ENCODE data around the gene GALNT7.
"Not testable (repeated sequence)": the region's sequence is repeated elsewhere in the genome, so short reads cannot be mapped to it uniquely, and the experiment has no call there.

GALNT7 gene

DNA sequence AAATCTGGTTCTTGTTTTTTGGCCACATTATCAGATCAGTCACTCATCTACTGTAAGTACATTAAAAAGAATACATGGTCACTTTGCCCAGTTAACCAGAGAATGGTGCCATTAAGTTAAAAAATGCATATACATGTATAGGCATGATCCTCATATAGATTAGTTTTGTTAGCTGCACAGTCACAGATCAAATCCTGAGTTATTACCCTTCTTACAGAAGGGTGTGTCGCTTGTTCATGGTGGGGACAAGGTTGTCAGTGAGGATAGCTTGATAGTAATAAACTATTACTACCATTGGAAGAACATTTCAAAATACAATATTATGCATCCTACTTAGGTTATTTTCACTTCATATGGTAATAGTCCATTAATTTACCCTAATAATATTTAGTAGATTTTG lies 48.5 kb downstream of the GALNT7 start:
- peaks cover 1% of the 10 kb centered on the region for H3K9me3 Mint-ChIP-seq
- ATAC-seq (ENCODE audit: low read depth): no peak
- no peak overlapping the region for H3K27ac Mint-ChIP-seq
- DNase-seq (ENCODE audit: low spot score in 2 of 2): no peak
- H3K4me3 Mint-ChIP-seq: no peak overlapping the region
- H3K27me3 Mint-ChIP-seq: no peaks in the 10 kb centered on the region
- peaks cover 12% of the 10 kb centered on the region for H3K4me1 Mint-ChIP-seq
- peaks cover 8% of the 10 kb centered on the region for H3K36me3 Mint-ChIP-seq

DNA sequence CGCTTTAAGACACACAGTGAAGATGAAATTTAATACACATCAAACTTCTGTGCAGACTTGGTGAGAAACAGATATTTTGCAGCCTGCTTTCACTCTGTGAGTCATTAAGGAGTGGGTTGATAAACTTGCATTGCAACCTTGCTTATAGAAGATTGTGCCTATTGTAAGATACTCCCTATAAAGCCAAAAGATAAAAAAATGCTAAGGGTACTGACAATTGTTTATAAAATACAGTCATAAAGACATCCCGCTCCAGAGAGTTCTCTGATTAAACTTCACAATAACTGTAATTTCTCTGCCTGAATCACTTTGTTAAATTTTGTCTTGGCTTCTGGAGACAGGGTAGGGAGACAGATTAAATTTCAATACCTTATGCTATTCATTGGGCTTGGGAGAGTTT lies 49.1 kb downstream of the GALNT7 start:
- Mint-ChIP-seq H3K27ac (no peak overlapping the region), H3K4me1 (peaks cover 12% of the 10 kb centered on the region), H3K36me3 (peaks cover 8% of the 10 kb centered on the region), H3K4me3 (no peak overlapping the region), H3K9me3 (peaks cover 1% of the 10 kb centered on the region), H3K27me3 (no peaks in the 10 kb centered on the region)
- no peak for ATAC-seq (ENCODE audit: low read depth)
- no peak for DNase-seq (ENCODE audit: low spot score in 2 of 2)

DNA sequence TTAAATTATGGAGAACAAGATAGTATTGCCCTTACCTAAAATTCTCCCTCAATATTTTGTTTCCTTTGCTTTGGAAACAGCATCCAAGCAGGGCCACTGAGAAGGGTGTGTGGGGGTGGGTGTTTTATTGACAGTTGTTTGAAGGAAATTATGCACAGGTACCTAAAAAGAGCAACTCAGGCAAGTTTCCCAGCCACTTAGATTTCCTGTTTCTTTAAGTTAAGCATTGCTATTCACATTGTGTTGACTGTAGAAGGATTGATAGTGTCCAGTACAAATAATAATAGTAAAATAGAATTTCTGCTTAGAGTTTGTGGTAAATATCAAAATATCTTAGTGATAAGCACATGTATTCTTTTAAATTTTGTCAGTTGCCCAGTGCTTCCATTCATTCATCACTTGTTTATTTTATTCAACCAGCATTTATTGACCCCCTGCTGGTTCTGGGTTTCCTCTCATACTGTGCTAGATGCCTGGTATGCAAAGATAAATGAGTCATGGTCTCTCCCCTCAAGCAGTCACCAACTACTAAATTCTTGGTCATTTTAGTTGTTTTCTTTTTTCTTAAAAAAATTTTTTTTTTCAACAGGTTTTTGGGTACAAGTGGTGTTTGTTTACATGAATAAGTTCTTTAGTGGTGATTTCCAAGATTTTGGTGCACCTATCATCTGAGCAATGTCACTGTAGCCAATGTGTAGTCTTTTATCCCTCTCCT lies 50.0 kb downstream of the GALNT7 start:
- peaks cover 8% of the 10 kb centered on the region for H3K36me3 Mint-ChIP-seq
- DNase-seq (ENCODE audit: low spot score in 2 of 2) (no peak), ATAC-seq (ENCODE audit: low read depth) (no peak)
- H3K4me1 Mint-ChIP-seq: peaks cover 12% of the 10 kb centered on the region
- no peaks in the 10 kb centered on the region for H3K27me3 Mint-ChIP-seq
- no peak overlapping the region for H3K27ac Mint-ChIP-seq
- H3K4me3 Mint-ChIP-seq: no peak overlapping the region
- peaks cover 1% of the 10 kb centered on the region for H3K9me3 Mint-ChIP-seq

DNA sequence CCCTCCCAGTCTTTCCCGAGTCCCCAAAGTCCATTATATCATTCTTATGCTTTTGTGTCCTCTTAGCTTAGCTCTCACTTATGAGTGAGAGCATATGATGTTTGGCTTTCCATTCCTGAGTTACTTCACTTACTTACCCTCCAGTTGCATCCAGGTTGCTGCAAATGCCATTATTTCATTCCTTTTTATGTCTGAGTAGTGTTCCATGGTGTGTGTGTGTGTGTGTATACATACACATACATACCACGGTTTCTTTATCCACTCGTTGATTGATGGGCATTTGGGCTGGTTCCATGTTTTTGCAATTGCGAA lies 50.5 kb downstream of the GALNT7 start:
- not testable (repeated sequence) for H3K36me3 Mint-ChIP-seq; H3K27ac Mint-ChIP-seq; ATAC-seq (ENCODE audit: low read depth); H3K27me3 Mint-ChIP-seq; DNase-seq (ENCODE audit: low spot score in 2 of 2); H3K4me3 Mint-ChIP-seq; H3K9me3 Mint-ChIP-seq
- H3K4me1 Mint-ChIP-seq: peaks cover 12% of the 10 kb centered on the region

DNA sequence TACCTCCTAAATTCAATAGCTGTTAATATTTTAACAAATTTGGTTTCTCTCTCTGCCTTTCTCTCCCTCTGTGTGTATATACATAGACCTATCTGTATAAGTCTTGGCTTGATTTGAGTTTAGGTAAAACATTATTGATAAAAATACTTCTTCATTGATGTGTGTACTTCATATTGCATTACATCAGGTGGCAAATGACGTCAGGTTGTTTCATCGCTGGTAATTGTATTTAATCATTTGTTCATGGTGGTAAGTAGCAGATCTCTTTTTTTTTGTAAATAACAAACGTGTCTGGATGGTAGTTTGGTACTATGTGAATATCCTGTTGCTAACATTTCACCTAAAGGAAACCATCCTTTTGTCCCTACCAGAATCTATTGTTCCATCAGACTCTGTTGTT lies 55.1 kb downstream of the GALNT7 start:
- H3K36me3 Mint-ChIP-seq: peaks cover 18% of the 10 kb centered on the region
- no peak overlapping the region for H3K27ac Mint-ChIP-seq
- H3K4me1 Mint-ChIP-seq: peaks cover 19% of the 10 kb centered on the region
- no peak overlapping the region for H3K4me3 Mint-ChIP-seq
- DNase-seq (ENCODE audit: low spot score in 2 of 2): no peak
- H3K9me3 Mint-ChIP-seq: peaks cover 1% of the 10 kb centered on the region
- no peak for ATAC-seq (ENCODE audit: low read depth)
- no peaks in the 10 kb centered on the region for H3K27me3 Mint-ChIP-seq

DNA sequence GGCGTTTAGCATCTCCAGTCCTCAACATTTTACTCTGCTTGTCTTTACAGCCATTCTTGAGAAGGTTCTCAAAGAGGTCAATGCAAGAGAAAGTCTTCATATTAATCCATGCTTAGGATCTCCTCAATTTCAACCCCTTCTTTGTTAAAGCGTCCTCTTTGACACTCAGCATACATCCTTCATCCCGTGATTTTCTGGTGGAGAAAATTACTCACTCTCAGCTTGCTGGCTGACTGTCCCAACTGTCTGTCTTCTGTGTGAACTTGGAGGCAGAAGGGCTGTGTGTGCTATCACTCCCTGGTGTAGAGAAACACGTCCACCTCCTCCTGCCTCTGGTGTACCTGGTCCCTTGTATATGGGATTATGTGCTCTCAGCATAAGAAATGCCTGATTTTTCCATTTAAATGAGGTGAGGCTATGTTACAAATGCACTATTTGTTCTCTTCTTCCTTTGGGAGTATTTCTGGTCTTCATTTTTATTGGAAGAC lies 57.8 kb downstream of the GALNT7 start:
- Mint-ChIP-seq H3K36me3 (peaks cover 10% of the 10 kb centered on the region), H3K9me3 (no peaks in the 10 kb centered on the region), H3K27me3 (no peaks in the 10 kb centered on the region), H3K4me3 (no peak overlapping the region), H3K4me1 (peaks cover 8% of the 10 kb centered on the region), H3K27ac (no peak overlapping the region)
- DNase-seq (ENCODE audit: low spot score in 2 of 2): no peak
- no peak for ATAC-seq (ENCODE audit: low read depth)

DNA sequence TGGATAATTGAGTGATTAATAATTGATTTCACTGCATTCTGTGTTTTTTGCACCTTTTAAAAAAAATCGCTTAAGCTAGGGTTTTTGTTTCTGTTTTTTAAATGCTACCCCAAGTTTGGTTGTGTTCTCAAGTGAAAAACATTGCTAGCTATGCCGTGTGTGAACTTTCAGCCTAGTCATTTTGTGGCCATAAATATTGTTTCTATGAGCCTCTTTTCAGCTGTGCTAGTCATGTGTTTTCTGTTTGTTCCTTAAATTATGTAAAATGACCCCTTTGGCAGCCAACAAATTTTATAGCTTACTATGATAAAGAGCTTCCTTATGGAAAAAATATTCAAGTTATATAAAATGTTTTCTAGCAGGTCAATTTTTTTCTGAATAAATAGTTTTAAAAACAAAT lies 59.1 kb downstream of the GALNT7 start:
- Mint-ChIP-seq H3K9me3 (no peaks in the 10 kb centered on the region), H3K27ac (no peak overlapping the region), H3K4me1 (peaks cover 8% of the 10 kb centered on the region), H3K27me3 (no peaks in the 10 kb centered on the region), H3K36me3 (peaks cover 10% of the 10 kb centered on the region), H3K4me3 (no peak overlapping the region)
- no peak for ATAC-seq (ENCODE audit: low read depth)
- DNase-seq (ENCODE audit: low spot score in 2 of 2): no peak

DNA sequence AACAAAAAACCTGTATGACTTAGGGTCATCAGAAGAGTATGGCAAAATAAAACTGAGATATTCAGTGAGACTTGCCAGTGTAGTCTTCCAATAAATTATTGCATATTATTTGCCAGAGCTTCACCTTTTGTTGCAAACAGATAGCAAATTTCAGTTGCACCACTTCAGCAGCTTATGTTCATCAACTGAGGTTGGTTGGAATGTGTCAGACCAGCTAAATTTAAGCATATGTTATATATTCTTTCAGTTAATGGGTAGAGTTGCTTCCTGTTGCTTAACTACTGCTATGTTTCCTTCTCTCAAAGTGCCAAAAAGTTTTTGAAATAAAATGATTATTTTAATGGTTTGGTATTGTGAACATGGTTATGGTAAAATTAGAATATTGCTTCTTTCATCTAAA lies 61.5 kb downstream of the GALNT7 start:
- Mint-ChIP-seq H3K27me3 (no peaks in the 10 kb centered on the region), H3K4me1 (peaks cover 5% of the 10 kb centered on the region), H3K36me3 (peaks cover 7% of the 10 kb centered on the region), H3K9me3 (no peaks in the 10 kb centered on the region), H3K27ac (no peak overlapping the region), H3K4me3 (no peak overlapping the region)
- DNase-seq (ENCODE audit: low spot score in 2 of 2) (no peak), ATAC-seq (ENCODE audit: low read depth) (no peak)

DNA sequence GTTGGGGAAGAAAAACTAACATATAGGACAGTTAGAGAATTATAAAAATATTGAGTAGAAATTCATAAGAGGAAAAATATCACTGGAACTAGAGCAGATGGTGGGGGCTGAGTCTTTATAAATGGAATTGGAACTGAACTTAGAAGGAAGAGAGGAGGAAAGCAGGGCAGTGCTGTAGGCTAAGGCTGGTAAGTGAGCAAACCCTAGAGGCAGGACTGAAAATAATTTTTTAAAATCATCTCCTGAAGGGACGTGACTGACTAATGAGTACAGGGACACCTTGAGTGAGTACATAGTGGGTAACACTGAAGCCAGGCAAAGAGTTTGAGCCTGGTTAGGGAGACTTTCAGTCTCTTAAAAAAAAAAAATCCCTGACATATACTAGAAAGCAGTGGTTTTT lies 63.3 kb downstream of the GALNT7 start:
- Mint-ChIP-seq H3K27ac (no peak overlapping the region), H3K9me3 (no peaks in the 10 kb centered on the region), H3K4me1 (peaks cover 3% of the 10 kb centered on the region), H3K36me3 (peaks cover 3% of the 10 kb centered on the region), H3K4me3 (no peak overlapping the region), H3K27me3 (no peaks in the 10 kb centered on the region)
- no peak for DNase-seq (ENCODE audit: low spot score in 2 of 2)
- no peak for ATAC-seq (ENCODE audit: low read depth)

DNA sequence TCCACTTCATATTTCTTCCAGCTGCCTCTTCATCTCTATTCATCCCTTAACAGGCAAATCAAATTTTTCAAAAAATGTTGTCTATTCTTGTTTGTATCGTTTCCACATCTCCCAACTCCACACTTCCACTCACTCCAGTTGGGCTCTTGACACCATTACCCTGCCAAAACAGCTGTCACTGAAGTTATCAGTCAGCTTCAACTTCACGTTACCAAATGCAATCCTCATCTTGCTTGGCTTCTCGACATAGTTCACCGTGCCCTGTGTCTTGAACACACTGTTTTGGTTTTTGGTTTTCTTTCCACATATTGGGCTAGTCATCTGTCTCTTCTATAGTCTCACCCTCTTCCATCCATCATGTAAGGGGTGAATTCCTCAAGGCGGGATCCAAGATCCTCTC lies 65.2 kb downstream of the GALNT7 start:
- no peak for ATAC-seq (ENCODE audit: low read depth)
- H3K27ac Mint-ChIP-seq: no peak overlapping the region
- H3K27me3 Mint-ChIP-seq: no peaks in the 10 kb centered on the region
- H3K9me3 Mint-ChIP-seq: no peaks in the 10 kb centered on the region
- H3K4me3 Mint-ChIP-seq: no peak overlapping the region
- no peak for DNase-seq (ENCODE audit: low spot score in 2 of 2)
- peaks cover 2% of the 10 kb centered on the region for H3K36me3 Mint-ChIP-seq
- peaks cover 6% of the 10 kb centered on the region for H3K4me1 Mint-ChIP-seq

DNA sequence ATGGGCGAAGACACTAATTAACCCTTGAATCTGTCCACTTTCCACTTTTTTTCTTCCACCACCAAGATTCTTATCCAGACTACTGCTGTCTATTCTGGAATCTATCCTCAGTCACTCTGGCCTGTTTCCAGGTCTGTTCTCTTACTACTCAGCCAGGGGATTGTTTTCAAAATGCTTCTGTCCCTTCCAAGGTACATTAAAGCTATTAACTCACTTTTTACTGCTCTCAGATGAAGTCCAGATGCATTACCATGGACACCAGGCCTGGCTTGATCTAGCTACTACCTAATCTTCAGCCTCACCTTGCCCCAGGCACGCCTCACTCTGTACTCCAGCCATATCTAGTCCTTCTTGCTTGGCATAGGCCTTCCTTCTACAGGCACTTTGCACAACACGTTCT lies 66.4 kb downstream of the GALNT7 start:
- Mint-ChIP-seq H3K4me1 (peaks cover 7% of the 10 kb centered on the region), H3K27me3 (no peaks in the 10 kb centered on the region), H3K9me3 (no peaks in the 10 kb centered on the region), H3K36me3 (peaks cover 2% of the 10 kb centered on the region), H3K4me3 (no peak overlapping the region), H3K27ac (no peak overlapping the region)
- no peak for ATAC-seq (ENCODE audit: low read depth)
- no peak for DNase-seq (ENCODE audit: low spot score in 2 of 2)

DNA sequence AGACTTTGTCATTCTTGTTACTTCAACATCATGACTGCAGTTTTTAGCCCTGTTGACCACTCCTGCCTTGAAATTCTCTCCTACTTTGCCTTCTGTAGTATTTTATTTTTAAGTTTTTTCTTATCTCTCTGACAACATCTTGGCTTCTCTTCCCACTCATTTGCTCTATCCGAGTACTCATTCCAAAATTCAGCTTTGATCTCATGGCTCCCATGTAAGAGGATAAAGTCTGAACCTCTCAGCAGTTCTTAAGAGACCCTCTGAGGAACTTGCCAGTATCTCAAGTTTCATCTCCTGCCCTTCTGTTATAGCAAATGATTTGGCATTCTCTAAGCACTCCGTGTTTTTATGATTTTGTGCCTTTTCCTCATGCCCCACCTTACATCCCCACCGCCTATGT lies 67.7 kb downstream of the GALNT7 start:
- no peaks in the 10 kb centered on the region for H3K9me3 Mint-ChIP-seq
- H3K27ac Mint-ChIP-seq: no peak overlapping the region
- peaks cover 2% of the 10 kb centered on the region for H3K36me3 Mint-ChIP-seq
- DNase-seq (ENCODE audit: low spot score in 2 of 2) (no peak), ATAC-seq (ENCODE audit: low read depth) (no peak)
- no peaks in the 10 kb centered on the region for H3K27me3 Mint-ChIP-seq
- peaks cover 7% of the 10 kb centered on the region for H3K4me1 Mint-ChIP-seq
- H3K4me3 Mint-ChIP-seq: no peak overlapping the region

DNA sequence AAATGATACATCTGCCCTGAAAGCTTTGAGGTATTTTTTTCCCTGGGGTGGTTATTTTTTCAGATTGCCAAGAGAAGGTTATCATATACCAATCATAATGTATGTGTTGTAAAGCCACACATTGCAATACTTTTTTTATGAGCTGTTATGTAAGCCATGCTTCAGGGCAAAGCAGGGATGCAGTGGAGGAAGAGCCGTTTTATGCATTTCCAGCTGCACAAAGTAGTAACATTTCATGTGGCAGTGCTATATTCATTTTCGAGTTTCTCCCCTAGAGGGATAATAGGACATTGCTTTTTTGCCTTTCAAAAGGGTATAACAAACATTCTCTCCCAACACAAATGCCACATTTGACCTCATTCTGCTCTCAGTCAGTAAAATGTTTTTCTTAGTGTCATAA lies 68.5 kb downstream of the GALNT7 start:
- no peak overlapping the region for H3K4me3 Mint-ChIP-seq
- peaks cover 2% of the 10 kb centered on the region for H3K36me3 Mint-ChIP-seq
- H3K27me3 Mint-ChIP-seq: no peaks in the 10 kb centered on the region
- no peak for DNase-seq (ENCODE audit: low spot score in 2 of 2)
- H3K4me1 Mint-ChIP-seq: peaks cover 7% of the 10 kb centered on the region
- no peaks in the 10 kb centered on the region for H3K9me3 Mint-ChIP-seq
- no peak for ATAC-seq (ENCODE audit: low read depth)
- no peak overlapping the region for H3K27ac Mint-ChIP-seq

DNA sequence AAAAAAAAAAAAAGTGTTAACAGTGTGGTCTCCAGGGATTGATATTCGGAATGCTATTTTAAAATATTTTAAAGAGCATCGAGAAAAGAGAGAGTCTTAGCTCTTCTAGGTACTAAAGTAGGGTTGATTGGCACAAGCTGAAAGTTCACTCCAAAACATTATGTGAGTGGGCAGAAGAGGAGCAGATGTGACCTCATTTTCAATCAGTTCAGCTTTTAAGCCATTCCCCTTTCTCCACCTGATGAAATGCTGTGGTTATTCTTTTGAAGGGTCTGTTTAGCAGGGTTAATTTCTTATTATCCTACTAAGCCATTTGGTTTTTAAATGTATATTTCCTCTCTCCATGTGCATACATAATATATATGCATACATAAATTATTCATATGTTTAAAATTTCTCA lies 69.2 kb downstream of the GALNT7 start:
- Mint-ChIP-seq H3K27me3 (no peaks in the 10 kb centered on the region), H3K27ac (no peak overlapping the region), H3K4me3 (no peak overlapping the region), H3K4me1 (peaks cover 9% of the 10 kb centered on the region), H3K9me3 (no peaks in the 10 kb centered on the region), H3K36me3 (peaks cover 2% of the 10 kb centered on the region)
- no peak for ATAC-seq (ENCODE audit: low read depth)
- no peak for DNase-seq (ENCODE audit: low spot score in 2 of 2)

DNA sequence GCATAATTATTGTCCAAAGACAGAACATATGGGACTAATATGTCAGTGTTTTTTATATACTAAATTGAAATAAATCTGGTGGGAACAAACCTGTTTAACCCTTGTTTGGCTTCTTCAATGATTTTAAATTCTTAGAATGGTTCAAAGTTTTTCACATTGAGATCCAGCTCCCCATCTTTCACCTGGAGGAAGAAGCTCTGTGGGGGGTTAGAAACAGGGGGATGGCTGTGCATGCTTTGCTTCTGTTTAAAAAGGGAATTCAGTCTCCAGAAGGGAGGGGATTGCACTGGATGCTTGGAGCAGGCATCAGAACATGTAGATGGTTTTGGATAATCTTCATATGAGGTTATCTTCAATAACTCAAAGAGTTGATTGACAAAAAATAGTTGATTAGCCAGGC lies 72.1 kb downstream of the GALNT7 start:
- H3K4me3 Mint-ChIP-seq: no peak overlapping the region
- ATAC-seq (ENCODE audit: low read depth) (no peak), DNase-seq (ENCODE audit: low spot score in 2 of 2) (no peak)
- H3K27ac Mint-ChIP-seq: no peak overlapping the region
- no peaks in the 10 kb centered on the region for H3K27me3 Mint-ChIP-seq
- H3K9me3 Mint-ChIP-seq: no peaks in the 10 kb centered on the region
- peaks cover 2% of the 10 kb centered on the region for H3K36me3 Mint-ChIP-seq
- peaks cover 30% of the 10 kb centered on the region for H3K4me1 Mint-ChIP-seq

Data from memory B cell (primary cell).